ENCODE measurements around the gene FBRSL1.
"Not testable (repeated sequence)": the region's sequence is repeated elsewhere in the genome, so short reads cannot be mapped to it uniquely, and the experiment has no call there.

- TF ChIP-seq CTCF (IDR thresholded peaks at IDR 0.05; ENCODE audit: low read length); EZH2 (optimal IDR thresholded peaks at IDR 0.05; ENCODE audit: low read depth, low read length): not testable (repeated sequence)
These were observed 26.5 kb upstream of the FBRSL1 start for GRCh38 chr12:132463284-132463924.
